Measurements from ENCODE around the gene HIP1R.

Gene HIP1R

GRCh38 chr12:122860854-122861586 lies 25.8 kb downstream of the HIP1R start:
- no peak for FAIRE-seq

GRCh38 chr12:122861587-122861970 lies 26.3 kb downstream of the HIP1R start:
- no peak for FAIRE-seq

- no peak for FAIRE-seq
Measured at GRCh38 chr12:122862110-122862634, 26.9 kb downstream of the HIP1R start.

- no peak for FAIRE-seq
Measured at GRCh38 chr12:122862872-122863701, 27.8 kb downstream of the HIP1R start.

GRCh38 chr12:122864894-122865253 lies 29.6 kb downstream of the HIP1R start:
- no peak for FAIRE-seq

- no peak for FAIRE-seq
Measured at GRCh38 chr12:122865268-122866231, 30.3 kb downstream of the HIP1R start.

- FAIRE-seq = no peak
Measured at GRCh38 chr12:122866379-122866778, 31.1 kb downstream of the HIP1R start.

GRCh38 chr12:122866950-122867607 lies 31.8 kb downstream of the HIP1R start:
- FAIRE-seq = no peak

GRCh38 chr12:122867691-122868461 lies 32.6 kb downstream of the HIP1R start:
- FAIRE-seq = no peak

- FAIRE-seq = no peak
Measured at GRCh38 chr12:122868471-122869177, 33.4 kb downstream of the HIP1R start.

- FAIRE-seq = no peak
Measured at GRCh38 chr12:122869207-122869973, 34.1 kb downstream of the HIP1R start.

- no peak for FAIRE-seq
Measured at GRCh38 chr12:122870163-122870842, 35.0 kb downstream of the HIP1R start.

- no peak for FAIRE-seq
Measured at GRCh38 chr12:122870867-122871664, 35.8 kb downstream of the HIP1R start.

GRCh38 chr12:122871851-122872780 lies 36.9 kb downstream of the HIP1R start:
- no peak for FAIRE-seq

GRCh38 chr12:122872815-122873361 lies 37.6 kb downstream of the HIP1R start:
- no peak for FAIRE-seq

- no peak for FAIRE-seq
Measured at GRCh38 chr12:122873540-122873939, 38.3 kb downstream of the HIP1R start.

GRCh38 chr12:122874081-122874480 lies 38.8 kb downstream of the HIP1R start:
- no peak for FAIRE-seq
